HG02840 (cell line): ENCODE data around the gene LTO1.

ENCODE experiments used
- ATAC-seq: cut with Tn5 transposase; IDR thresholded peaks from one replicate; pipeline ENCODE4 v1.9.1; 2021; ENCODE audit warnings: mild to moderate bottlenecking, moderate library complexity, moderate number of reproducible peaks; ENCODE audit not compliant: unreplicated experiment, low FRiP score

Gene LTO1

GRCh38 chr11:69674886-69675714, at the start of gene LTO1:
Gene LTO1 (minus strand): TSS chr11:69675353. CDS start chr11:69675239, 114 bp downstream.
- peak; percentile 75 for ATAC-seq

DNA sequence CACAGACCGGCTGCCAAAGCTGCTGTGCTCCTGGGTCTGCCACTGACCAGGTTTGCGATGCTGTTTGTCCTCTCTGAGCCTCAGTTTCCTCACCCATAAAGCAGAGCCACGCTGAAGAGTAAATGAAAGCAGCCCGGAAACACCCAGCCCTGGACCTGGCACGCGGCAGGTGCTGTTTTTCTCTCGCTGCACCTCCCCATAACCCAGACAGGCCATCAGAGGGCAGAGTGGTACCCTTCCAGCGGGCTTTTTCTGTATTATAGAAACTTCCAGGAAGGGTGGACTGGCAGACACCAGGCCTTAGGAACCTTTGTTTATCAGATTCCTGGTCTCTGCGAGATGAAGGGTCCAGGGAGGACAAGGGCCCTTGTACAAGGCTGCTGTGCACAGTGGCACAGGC, 46.6 kb upstream of the LTO1 start:
- ATAC-seq, result no peak

GRCh38 chr11:69721106-69721505, 46.0 kb upstream of the LTO1 start:
- no peak for ATAC-seq

DNA sequence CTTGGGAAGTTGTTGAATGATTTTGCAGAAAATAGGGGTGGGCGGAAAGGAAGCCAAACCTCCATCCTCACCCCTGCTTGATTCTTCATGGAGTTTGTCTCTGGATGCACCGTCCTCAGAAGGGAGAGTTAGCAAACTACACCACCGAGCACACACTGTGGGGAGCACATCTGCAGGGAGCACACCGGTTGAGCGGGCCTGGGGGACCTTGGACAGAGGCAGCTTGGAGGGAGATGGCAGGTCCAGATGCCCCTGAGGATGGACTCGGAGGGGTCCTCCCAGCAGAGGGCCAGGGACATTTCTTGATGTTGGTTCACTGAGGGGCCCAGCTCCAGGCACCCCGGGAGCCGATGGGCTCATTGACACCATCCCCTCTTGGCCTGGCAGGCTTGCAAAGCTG, 43.8 kb upstream of the LTO1 start:
- no peak for ATAC-seq

GRCh38 chr11:69718147-69718546, 43.0 kb upstream of the LTO1 start:
- ATAC-seq, result no peak

GRCh38 chr11:69716891-69717747, 42.0 kb upstream of the LTO1 start:
- ATAC-seq, result no peak

DNA sequence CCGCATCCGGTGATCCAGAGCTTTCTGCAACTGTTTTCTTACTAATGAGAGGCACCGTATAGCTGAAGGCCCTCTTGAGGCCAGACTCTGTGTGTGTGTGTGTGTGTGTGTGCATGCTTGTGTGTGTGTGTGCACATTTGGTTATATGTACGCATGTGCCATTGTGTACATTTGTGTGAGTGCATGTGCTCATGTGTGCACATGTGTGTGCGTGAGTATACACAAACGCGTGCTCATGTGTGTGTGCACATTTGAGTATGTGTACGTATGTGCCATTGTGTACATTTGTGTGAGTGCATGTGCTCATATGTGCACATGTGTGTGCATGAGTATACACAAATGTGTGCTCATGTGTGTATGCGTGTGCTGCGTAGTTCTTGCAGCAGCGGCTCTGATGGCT, 40.9 kb upstream of the LTO1 start:
- no peak for ATAC-seq

GRCh38 chr11:69715446-69715845, 40.3 kb upstream of the LTO1 start:
- ATAC-seq, result no peak

DNA sequence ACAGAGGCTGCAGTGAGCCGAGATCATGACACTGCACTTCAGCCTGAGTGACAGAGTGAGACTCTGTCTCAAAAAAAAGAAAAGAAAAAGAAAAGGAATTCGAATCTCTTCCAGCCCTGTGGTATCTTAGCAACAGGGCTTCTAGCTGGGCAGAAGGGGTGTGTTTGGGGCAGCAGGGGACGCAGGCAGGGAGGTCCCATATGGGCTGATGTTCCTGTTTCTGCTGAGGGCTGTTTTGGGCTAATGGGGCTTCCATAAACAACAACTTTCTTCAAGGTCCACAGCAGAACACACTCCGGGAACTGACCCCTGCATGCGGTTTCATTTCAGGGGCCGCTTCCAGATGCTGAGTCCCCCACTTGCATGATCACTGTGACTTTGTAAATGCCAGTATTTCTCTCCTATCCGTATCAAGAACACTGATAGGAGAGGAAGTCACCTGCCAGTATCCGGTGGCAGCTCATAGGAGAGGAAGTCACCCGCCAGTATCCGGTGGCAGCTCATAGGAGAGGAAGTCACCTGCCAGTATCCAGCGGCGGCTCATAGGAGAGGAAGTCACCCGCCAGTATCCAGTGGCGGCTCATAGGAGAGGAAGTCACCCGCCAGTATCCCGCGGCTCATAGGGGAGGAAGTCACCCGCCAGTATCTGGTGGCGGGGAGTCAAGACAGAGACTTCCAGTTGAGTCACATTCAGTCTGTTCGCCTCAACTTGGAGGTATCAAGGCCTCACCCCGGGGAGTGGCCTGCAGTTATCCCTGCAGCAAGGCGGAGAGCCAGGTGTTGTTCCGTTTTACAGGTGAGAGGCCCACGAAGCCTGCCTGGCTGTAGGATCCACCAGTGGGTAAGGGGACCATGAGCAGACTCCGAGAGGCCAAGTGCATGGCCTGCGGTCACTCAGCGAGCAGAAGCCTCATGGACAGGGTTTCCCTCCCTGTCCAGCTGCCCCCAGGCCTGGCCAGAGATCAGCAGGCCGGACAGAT, 37.0 kb upstream of the LTO1 start:
- no peak for ATAC-seq

GRCh38 chr11:69708736-69709401, 33.7 kb upstream of the LTO1 start:
- ATAC-seq, result no peak

DNA sequence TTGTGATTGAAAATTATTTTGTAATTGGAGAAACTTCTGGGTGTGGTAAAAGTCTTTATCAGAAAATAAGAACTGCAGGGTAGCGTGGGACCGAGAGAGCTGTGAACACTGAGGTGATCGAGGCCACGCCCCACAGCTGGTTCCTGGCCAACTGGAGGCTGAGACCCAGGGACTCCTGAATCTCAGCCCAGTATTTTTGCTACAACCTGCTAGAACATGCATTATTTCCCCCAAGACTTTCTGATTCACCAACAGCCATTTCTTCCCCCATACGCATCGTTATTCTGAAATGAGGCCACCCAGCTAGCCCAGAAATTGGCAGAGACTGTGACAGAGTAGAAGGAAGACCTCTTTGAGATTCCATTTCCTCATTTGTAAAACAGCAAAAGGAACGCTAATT, 32.0 kb upstream of the LTO1 start:
- ATAC-seq, result no peak

- ATAC-seq, result no peak
Observed at GRCh38 chr11:69705901-69706787, 31.0 kb upstream of the LTO1 start.

DNA sequence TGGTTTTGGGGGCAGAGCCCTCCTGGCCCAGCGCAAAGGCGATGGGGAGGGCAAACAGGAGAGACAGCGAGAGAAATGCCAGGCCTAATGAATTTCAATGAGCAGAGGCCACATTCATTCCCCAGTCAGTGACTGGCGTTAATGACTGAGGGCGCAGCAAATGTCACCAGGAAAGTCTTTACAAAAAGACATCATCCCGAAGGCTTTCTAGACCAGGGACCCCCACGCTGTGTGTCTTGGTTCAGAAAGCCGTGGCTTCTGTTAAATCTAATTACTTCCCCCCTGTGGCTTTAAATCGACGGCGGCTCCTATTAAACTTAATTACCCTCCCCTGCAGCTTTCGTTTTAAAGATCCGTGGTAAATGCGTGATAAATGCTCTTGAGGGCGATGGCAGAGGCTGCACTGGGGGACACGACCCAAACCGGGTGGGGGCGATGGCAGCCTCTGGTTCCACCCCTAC, 30.2 kb upstream of the LTO1 start:
- ATAC-seq, result no peak

GRCh38 chr11:69704508-69705253, 29.5 kb upstream of the LTO1 start:
- ATAC-seq, result no peak

- no peak for ATAC-seq
Observed at GRCh38 chr11:69703768-69704507, 28.8 kb upstream of the LTO1 start, which contains the start of gene FGF19. Gene FGF19 (minus strand): TSS chr11:69704022. CDS start chr11:69703876, 146 bp downstream.

DNA sequence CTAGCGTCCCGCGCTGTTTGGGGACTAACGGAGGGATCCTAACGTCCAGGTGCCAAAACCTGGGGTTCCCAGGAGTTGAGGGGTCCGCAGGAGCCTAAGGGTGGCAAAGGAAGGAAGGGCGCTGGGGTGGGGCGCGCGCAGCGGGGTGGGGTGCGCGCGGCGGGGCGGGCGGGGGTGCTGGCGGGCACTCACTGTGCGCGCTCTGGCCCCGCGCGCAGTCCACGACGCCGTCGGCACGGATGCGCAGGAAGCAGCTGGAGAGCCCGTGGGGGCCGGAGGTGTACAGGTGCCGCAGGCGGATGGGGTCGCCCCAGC, 28.3 kb upstream of the LTO1 start:
- ATAC-seq, result no peak

DNA sequence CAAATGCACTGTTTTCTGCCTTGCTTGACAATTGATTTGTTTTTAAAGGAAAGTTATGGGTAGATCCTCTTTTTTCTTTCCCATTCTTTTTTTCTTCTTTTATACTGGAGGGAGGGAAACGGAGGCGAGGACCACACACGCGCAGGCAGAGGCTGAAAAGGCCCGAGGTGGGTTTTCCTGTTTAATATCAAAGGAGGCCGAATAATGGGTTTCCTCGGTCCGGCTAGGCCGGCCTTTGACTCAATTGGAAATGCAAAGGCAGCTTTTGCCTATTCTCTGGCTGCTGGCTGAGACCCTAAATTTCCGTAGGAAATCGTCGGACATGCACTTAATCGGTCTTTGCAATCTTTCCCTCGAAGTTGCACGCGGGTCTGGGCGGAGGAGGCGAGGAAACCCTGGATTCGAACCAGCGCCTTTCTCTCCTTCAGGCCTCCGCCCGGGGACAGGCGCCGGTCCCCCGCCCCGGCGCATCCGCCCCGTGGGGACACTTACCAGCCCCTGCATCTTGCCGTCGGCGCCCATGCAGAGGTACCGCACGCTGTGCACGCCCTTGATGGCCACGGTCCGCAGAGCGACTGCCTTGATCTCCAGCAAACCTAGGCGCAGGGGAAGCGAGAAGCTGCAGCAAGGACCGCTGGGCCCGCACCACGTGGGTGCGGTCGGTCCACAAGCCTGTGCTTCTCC, 27.8 kb upstream of the LTO1 start:
- ATAC-seq, result no peak
